Tibial artery (tissue), 4 donors: ENCODE results near the gene WDPCP.

Experiments used
- DNase-seq, 2 donors: peaks; one replicate each; pipeline ENCODE4 v3.0.0-alpha.2; 2019
- H3K27ac ChIP-seq, 2 donors: fragments of 200-600 bp; sonication (generic) in 1 of 2; 1 replicate in 1 of 2; 2 replicates in 1 of 2; pipeline ENCODE4 v1.5.1; 2018 to 2019; ENCODE audit warnings: mild to moderate bottlenecking in 1 of 2
- H3K27me3 ChIP-seq, 2 donors: fragments of 200-600 bp; sonication (generic) in 1 of 2; one replicate each; pipeline versions ENCODE4 v1.5.1 to v1.6.0; 2016 to 2019
- H3K36me3 ChIP-seq, 3 donors: fragments of 200-600 bp; sonication (generic) in 2 of 3; one replicate each; pipeline ENCODE4 v1.5.1; 2016 to 2019; ENCODE audit warnings: mild to moderate bottlenecking in 2 of 3
- H3K4me1 ChIP-seq, 4 donors: fragments of 200-600 bp; sonication (generic) in 2 of 4; 1 replicate in 3 of 4; 2 replicates in 1 of 4; pipeline ENCODE4 v1.5.1; 2016 to 2019
- H3K4me3 ChIP-seq, 2 donors: fragments of 200-600 bp; sonication (generic) in 1 of 2; 1 replicate in 1 of 2; 2 replicates in 1 of 2; pipeline ENCODE4 v1.5.1; 2018 to 2019; ENCODE audit warnings: mild to moderate bottlenecking in 2 of 2
- H3K9me3 ChIP-seq, 3 donors: fragments of 200-600 bp; sonication (generic) in 1 of 3; one replicate each; pipeline ENCODE4 v1.5.1; 2016 to 2019
- CTCF ChIP-seq, 2 experiments: fragments of 200-600 bp in 1 of 2; fragments of 450-650 bp in 1 of 2; IDR thresholded peaks; one replicate each; pipeline ENCODE4 v1.5.1; 2017 to 2019; ENCODE audit warnings: antibody characterized with exemption in 2 of 2, mild to moderate bottlenecking in 1 of 2, moderate library complexity in 1 of 2
- intact Hi-C: fragments of 100-400 bp; cut with DNase I; formaldehyde crosslinking; loops from one replicate; pipeline ENCODE4 v1.15.0; 2023; ENCODE audit warnings: low total_unique reads

The WDPCP gene

GRCh38 chr2:63261137-63261621, 327.1 kb downstream of the WDPCP start:
- Histone ChIP-seq H3K36me3 (no peaks in the 10 kb centered on the region), H3K27ac (no peak overlapping the region), H3K4me3 (no peak overlapping the region), H3K27me3 (no peaks in the 10 kb centered on the region), H3K4me1 (no peaks in the 10 kb centered on the region), H3K9me3 (no peaks in the 10 kb centered on the region)
- TF ChIP-seq CTCF (IDR thresholded peaks at IDR 0.05), result no peak
- DNase-seq, result no peak
- intact Hi-C loops, result no loop called here

GRCh38 chr2:63257473-63257872, 330.8 kb downstream of the WDPCP start:
- no peak for DNase-seq
- H3K9me3 ChIP-seq, result no peaks in the 10 kb centered on the region
- intact Hi-C loops, result no loop called here
- no peaks in the 10 kb centered on the region for H3K27me3 ChIP-seq
- H3K36me3 ChIP-seq, result no peaks in the 10 kb centered on the region
- no peak overlapping the region for H3K27ac ChIP-seq
- no peaks in the 10 kb centered on the region for H3K4me1 ChIP-seq
- no peak for TF ChIP-seq CTCF (IDR thresholded peaks at IDR 0.05)
- no peak overlapping the region for H3K4me3 ChIP-seq

- Histone ChIP-seq H3K27me3 (no peaks in the 10 kb centered on the region), H3K36me3 (no peaks in the 10 kb centered on the region), H3K4me3 (no peak overlapping the region), H3K4me1 (no peaks in the 10 kb centered on the region), H3K9me3 (no peaks in the 10 kb centered on the region), H3K27ac (no peak overlapping the region)
- TF ChIP-seq CTCF (IDR thresholded peaks at IDR 0.05), result no peak
- DNase-seq, result no peak
- intact Hi-C loops, result no loop called here
These were observed 339.1 kb downstream of the WDPCP start for GRCh38 chr2:63249161-63249560.

- Histone ChIP-seq H3K9me3 (no peaks in the 10 kb centered on the region), H3K4me3 (no peak overlapping the region), H3K4me1 (no peaks in the 10 kb centered on the region), H3K27me3 (no peaks in the 10 kb centered on the region), H3K36me3 (no peaks in the 10 kb centered on the region), H3K27ac (no peak overlapping the region)
- no peak for TF ChIP-seq CTCF (IDR thresholded peaks at IDR 0.05)
- intact Hi-C loops, result no loop called here
- no peak for DNase-seq
These were observed 345.5 kb downstream of the WDPCP start for GRCh38 chr2:63242747-63243146.

GRCh38 chr2:63225964-63226686, 362.2 kb downstream of the WDPCP start:
- intact Hi-C loops, result no loop called here

More at GRCh38 chr2:63225964-63226686, 362.2 kb downstream of the WDPCP start:
- no peaks in the 10 kb centered on the region for H3K27me3 ChIP-seq
- H3K9me3 ChIP-seq, result no peaks in the 10 kb centered on the region
- H3K36me3 ChIP-seq, result no peaks in the 10 kb centered on the region
- no peak overlapping the region for H3K4me3 ChIP-seq
- DNase-seq, result no peak
- H3K27ac ChIP-seq, result no peak overlapping the region
- no peaks in the 10 kb centered on the region for H3K4me1 ChIP-seq
- no peak for TF ChIP-seq CTCF (IDR thresholded peaks at IDR 0.05)
